T-helper 2 cell treated with Interferon-gamma antibody and Interleukin-4, amounts not matched to agents 100 ng/mL and 5 ng/mL, for 36 hours (primary cell): ENCODE measurements around the gene ARID5B. TPM values are rescaled to one million over a fixed set of nuclear protein-coding genes. Genes with fewer than 3 reads are reported as not detected.

Experiments used
- intact Hi-C: fragments of 100-400 bp; cut with micrococcal nuclease; formaldehyde crosslinking; loops from one replicate; pipeline ENCODE4 v1.15.1; 2023
- total RNA-seq: library from RNA; stranded (reverse); gene quantifications from 2 replicates; pipeline ENCODE4 v1.2.3, GENCODE V29; 2022

Gene ARID5B
- total RNA-seq, 1 donor from 2014 or later = 30.9 TPM

GRCh38 chr10:62058896-62059216, 157.4 kb downstream of the ARID5B start:
- intact Hi-C loops = loop anchor here (10.0 kb wide), 1 partner anchor 676 kb away; no protein-coding TSS in a partner anchor

GRCh38 chr10:62059217-62059920, 157.9 kb downstream of the ARID5B start:
- intact Hi-C loops = loop anchor here (10.0 kb wide), 1 partner anchor 675 kb away; no protein-coding TSS in a partner anchor

GRCh38 chr10:62062028-62062427, 160.5 kb downstream of the ARID5B start:
- intact Hi-C loops = loop anchor here (2.0 kb wide), 1 partner anchor 21 kb away; no protein-coding TSS in a partner anchor

- intact Hi-C loops = loop anchor here (2.0 kb wide), 1 partner anchor 20 kb away; no protein-coding TSS in a partner anchor
Measured at GRCh38 chr10:62062752-62063512, 161.4 kb downstream of the ARID5B start.

- intact Hi-C loops = loop anchor here (1.0 to 2.0 kb wide), 2 partner anchors 13 to 19 kb away; no protein-coding TSS in a partner anchor
Measured at GRCh38 chr10:62063795-62064472, 162.4 kb downstream of the ARID5B start.

- intact Hi-C loops = no loop called here
Measured at GRCh38 chr10:62067560-62067959, 166.1 kb downstream of the ARID5B start.

- intact Hi-C loops = no loop called here
Measured at GRCh38 chr10:62068464-62068863, 167.0 kb downstream of the ARID5B start.

- intact Hi-C loops = no loop called here
Measured at GRCh38 chr10:62069452-62070178, 168.1 kb downstream of the ARID5B start.

GRCh38 chr10:62071846-62072281, 170.4 kb downstream of the ARID5B start:
- intact Hi-C loops = no loop called here

GRCh38 chr10:62072901-62073300, 171.4 kb downstream of the ARID5B start:
- intact Hi-C loops = no loop called here

GRCh38 chr10:62073429-62073828, 171.9 kb downstream of the ARID5B start:
- intact Hi-C loops = no loop called here

GRCh38 chr10:62075414-62075813, 173.9 kb downstream of the ARID5B start:
- intact Hi-C loops = no loop called here

GRCh38 chr10:62075912-62076311, 174.4 kb downstream of the ARID5B start:
- intact Hi-C loops = no loop called here

- intact Hi-C loops = no loop called here
Measured at GRCh38 chr10:62076891-62077290, 175.4 kb downstream of the ARID5B start.

GRCh38 chr10:62077330-62078015, 176.0 kb downstream of the ARID5B start:
- intact Hi-C loops = no loop called here

- intact Hi-C loops = loop anchor here (5.0 kb wide), 1 partner anchor 42 kb away; no protein-coding TSS in a partner anchor
Measured at GRCh38 chr10:62079885-62080559, 178.5 kb downstream of the ARID5B start.

GRCh38 chr10:62080905-62081304, 179.4 kb downstream of the ARID5B start:
- intact Hi-C loops = loop anchor here (5.0 kb wide), 1 partner anchor 41 kb away; no protein-coding TSS in a partner anchor

GRCh38 chr10:62081341-62082270, 180.1 kb downstream of the ARID5B start:
- intact Hi-C loops = loop anchor here (1.0 to 5.0 kb wide), 5 partner anchors 19 to 101 kb away; no protein-coding TSS in a partner anchor

- intact Hi-C loops = loop anchor here (1.0 to 5.0 kb wide), 5 partner anchors 19 to 101 kb away; no protein-coding TSS in a partner anchor
Measured at GRCh38 chr10:62082271-62082656, 180.8 kb downstream of the ARID5B start.
